Subcutaneous abdominal adipose tissue (tissue), 5 donors: ENCODE data around the gene SAAL1.

Experiments used
- H3K27ac ChIP-seq: one replicate; pipeline ENCODE4 v1.7.0; 2013; ENCODE audit warnings: low read depth, mild to moderate bottlenecking, inconsistent platforms, low read length, moderate library complexity
- H3K27me3 ChIP-seq, 5 donors: one replicate each; pipeline ENCODE4 v1.7.0; 2013; ENCODE audit warnings: low read length in 5 of 5, inconsistent platforms in 1 of 5; ENCODE audit not compliant: control insufficient read depth in 5 of 5, insufficient read depth in 4 of 5
- H3K36me3 ChIP-seq, 5 donors: one replicate each; pipeline ENCODE4 v1.7.0; 2013; ENCODE audit warnings: low read length in 5 of 5; ENCODE audit not compliant: control insufficient read depth in 5 of 5, insufficient read depth in 5 of 5
- H3K4me1 ChIP-seq, 5 donors: one replicate each; pipeline ENCODE4 v1.7.0; 2013; ENCODE audit warnings: low read length in 5 of 5, mild to moderate bottlenecking in 3 of 5, moderate library complexity in 1 of 5; ENCODE audit not compliant: control insufficient read depth in 5 of 5, insufficient read depth in 5 of 5
- H3K4me3 ChIP-seq, 5 donors: one replicate each; pipeline ENCODE4 v1.7.0; 2013; ENCODE audit warnings: low read length in 5 of 5, low read depth in 1 of 5
- H3K9ac ChIP-seq, 5 donors: one replicate each; pipeline ENCODE4 v1.7.0; 2013; ENCODE audit warnings: low read length in 5 of 5, mild to moderate bottlenecking in 4 of 5, moderate library complexity in 3 of 5
- H3K9me3 ChIP-seq, 5 donors: one replicate each; pipeline ENCODE4 v1.7.0; 2013; ENCODE audit warnings: low read length in 5 of 5; ENCODE audit not compliant: control insufficient read depth in 5 of 5
- donor health status: healthy.
- donor health status: healthy.
- donor health status: healthy.
- donor health status: healthy.
- donor health status: healthy.

SAAL1 gene

DNA sequence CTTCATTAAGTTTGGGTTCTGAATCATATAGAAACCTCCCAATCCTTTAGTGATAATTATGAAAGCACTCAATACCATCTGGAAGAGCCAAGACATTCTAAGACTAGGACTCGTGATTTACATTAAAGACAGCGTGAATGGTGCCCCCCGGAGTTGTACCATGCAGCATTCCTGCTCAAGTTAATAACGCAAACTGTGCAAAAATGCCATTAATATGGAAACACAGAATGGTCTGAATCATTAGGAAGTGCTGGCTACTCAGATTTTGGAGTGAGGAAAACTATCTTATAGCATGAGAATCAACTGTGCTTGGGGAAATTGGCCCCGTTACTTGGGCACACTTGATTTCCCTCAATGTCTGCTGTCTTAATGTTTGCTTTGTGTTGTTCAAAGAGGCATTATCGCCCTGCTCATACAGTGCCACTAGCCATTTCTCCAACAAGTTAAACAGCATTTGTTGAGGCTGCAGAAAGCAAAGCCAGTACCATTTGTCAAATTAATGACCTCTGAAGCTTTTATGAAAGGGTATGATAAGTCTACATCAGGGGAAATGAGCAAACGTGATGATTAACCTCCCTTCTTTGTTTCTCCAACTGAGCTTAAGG, 41.3 kb downstream of the SAAL1 start:
- Histone ChIP-seq H3K4me1 (no peaks in the 10 kb centered on the region), H3K27me3 (no peaks in the 10 kb centered on the region), H3K36me3 (no peaks in the 10 kb centered on the region), H3K4me3 (no peak overlapping the region), H3K27ac (no peak overlapping the region), H3K9ac (no peak overlapping the region), H3K9me3 (no peaks in the 10 kb centered on the region)

DNA sequence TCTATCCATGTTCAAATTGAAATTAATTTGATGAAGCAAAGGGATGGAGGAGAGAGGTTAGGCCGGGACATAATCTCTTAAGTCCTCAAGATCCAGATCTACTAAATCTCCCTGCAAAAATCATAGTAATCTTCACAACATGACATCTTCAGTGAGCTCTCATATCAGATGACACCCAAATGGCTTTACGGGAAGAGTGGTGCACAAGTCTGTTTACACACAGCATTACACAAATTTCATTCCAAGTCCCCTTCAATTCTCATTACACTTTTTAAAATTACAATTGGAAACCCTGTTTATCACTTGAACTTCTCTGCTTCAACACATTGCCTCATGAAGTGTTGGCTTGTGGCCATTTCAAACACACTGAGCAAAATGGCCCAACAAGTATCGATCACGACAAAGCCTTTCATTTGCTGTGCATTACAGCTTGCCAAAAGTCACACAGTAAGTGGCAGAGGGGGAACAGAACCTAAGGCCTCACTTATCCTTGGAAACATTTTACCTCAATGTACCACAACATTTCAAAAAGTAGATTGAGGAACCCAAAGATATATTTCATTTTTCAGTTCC, 41.9 kb downstream of the SAAL1 start:
- Histone ChIP-seq H3K27me3 (no peaks in the 10 kb centered on the region), H3K27ac (no peak overlapping the region), H3K36me3 (no peaks in the 10 kb centered on the region), H3K4me1 (no peaks in the 10 kb centered on the region), H3K9me3 (no peaks in the 10 kb centered on the region), H3K9ac (no peak overlapping the region), H3K4me3 (no peak overlapping the region)

DNA sequence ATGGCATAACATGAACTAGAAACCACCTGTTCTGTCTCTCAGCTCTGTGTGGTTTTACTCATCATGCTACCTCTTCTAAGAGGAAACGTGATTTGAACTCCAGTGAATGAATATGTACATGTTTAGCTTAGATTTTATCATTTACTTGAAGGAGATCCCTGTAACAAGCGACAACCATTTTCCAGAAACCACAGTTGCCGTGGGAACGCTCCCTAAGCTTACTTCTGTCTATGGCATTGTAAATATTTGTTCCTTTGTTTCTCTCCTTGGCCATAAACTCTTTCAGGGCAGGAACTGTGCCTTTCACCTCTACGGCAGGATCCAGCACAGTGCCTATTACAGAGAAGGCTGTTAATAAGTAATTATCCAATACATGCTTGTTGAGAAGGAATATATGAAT, 42.8 kb downstream of the SAAL1 start:
- Histone ChIP-seq H3K4me1 (no peaks in the 10 kb centered on the region), H3K27me3 (no peaks in the 10 kb centered on the region), H3K9me3 (no peaks in the 10 kb centered on the region), H3K36me3 (no peaks in the 10 kb centered on the region), H3K4me3 (no peak overlapping the region), H3K27ac (no peak overlapping the region), H3K9ac (no peak overlapping the region)

DNA sequence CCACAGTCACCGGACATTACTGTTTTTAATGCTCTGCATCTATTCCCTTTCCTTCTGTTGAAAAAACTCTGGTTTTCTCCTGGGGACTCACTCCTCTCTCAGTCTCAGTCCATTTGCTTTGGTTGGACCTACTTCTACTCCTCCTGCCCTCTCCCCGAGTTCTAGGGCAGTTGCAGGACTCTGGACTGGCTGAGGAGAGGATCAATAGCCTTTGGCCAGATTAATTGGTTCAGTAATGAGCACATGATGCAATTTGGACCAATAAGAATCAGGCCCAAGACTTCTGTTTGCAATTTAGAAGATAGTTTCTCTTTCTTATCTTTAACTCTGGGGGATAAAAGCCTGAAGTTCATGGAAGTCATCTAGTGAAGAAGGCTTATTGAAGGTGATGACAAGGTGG, 44.5 kb downstream of the SAAL1 start:
- no peak overlapping the region for H3K27ac ChIP-seq
- H3K9me3 ChIP-seq, result no peaks in the 10 kb centered on the region
- H3K9ac ChIP-seq, result no peak overlapping the region
- H3K36me3 ChIP-seq, result no peaks in the 10 kb centered on the region
- H3K4me1 ChIP-seq, result no peaks in the 10 kb centered on the region
- no peaks in the 10 kb centered on the region for H3K27me3 ChIP-seq
- no peak overlapping the region for H3K4me3 ChIP-seq

DNA sequence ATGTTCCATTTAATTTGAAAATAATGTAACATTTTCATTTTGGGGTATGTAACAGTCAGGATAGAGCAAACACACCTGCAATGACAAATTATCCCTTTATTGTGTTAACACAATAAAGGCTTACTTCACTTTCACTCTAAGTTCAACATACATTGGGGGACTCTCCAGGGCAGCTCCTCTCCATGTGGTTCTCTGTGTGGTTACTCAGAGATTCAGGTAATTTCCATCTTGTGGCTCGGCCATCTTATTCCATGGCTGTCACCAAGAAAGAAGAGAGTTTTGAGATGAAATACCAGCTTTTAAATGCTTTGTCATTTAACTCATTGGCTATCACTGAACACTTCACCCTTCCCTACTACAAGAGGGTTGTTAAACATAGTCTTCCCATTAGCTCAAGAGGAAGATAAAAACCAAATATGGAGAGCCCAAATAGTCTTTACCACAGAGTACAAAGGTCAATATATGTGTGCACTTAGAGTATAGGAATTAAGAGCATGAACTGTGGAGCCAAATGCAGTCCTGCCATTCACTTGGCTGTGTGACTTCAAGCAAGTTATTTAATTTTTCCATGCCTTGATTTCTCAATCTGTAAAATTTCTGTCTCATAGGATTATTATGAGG, 49.2 kb downstream of the SAAL1 start:
- H3K4me1 ChIP-seq, result no peaks in the 10 kb centered on the region
- H3K36me3 ChIP-seq, result no peaks in the 10 kb centered on the region
- no peaks in the 10 kb centered on the region for H3K27me3 ChIP-seq
- no peaks in the 10 kb centered on the region for H3K9me3 ChIP-seq
- no peak overlapping the region for H3K9ac ChIP-seq
- H3K4me3 ChIP-seq, result no peak overlapping the region
- no peak overlapping the region for H3K27ac ChIP-seq

DNA sequence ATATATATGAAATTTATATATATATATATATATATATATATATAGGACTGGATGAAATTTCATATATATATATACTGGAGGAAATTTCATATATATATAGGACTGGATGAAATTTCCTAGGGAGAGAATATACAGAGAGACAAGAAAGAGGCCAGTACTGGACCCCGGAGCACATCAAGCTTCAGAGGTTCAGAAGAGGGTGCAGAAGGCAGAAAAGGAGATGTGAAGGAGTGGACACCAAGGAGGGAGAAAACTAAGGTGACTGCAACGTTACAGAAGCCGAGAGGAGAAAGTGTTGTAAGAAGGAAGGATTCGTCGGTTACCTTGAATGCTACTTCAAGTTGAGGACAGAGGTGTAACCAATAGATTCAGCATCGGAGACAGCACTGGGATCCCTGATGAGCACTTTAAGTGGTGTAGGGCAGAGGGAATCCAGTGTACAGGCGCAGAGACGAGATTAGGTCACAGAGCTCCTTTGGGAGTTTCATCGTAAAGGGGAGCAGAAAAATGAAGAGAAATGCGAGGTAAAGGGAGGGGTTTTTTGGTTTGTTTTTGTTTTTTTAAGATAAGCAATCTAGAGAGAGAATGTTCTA, 51.3 kb downstream of the SAAL1 start:
- no peaks in the 10 kb centered on the region for H3K36me3 ChIP-seq
- H3K4me1 ChIP-seq, result no peaks in the 10 kb centered on the region
- no peaks in the 10 kb centered on the region for H3K27me3 ChIP-seq
- no peak overlapping the region for H3K4me3 ChIP-seq
- no peaks in the 10 kb centered on the region for H3K9me3 ChIP-seq
- H3K9ac ChIP-seq, result no peak overlapping the region
- H3K27ac ChIP-seq, result no peak overlapping the region

DNA sequence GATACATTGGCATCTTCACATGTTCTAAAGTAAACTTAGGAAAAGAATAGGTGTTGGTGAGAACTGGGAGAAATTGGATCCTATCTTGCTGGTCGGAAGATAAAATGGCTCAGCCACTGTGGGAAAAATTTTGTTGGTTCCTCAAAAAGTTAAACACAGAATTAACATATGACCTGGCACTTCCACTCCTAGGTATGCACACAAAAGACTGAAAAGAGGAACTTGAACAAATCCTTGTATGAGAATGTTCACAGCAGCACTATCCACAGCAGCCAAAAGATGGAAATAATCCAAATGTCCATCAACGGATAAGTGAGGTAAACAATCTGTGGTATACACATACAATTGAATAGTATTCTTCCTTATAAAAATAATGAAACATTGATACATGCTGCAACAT, 55.0 kb downstream of the SAAL1 start:
- Histone ChIP-seq H3K9me3 (peaks cover 0 to 3% (median 0%) of the 10 kb centered on the region in 5 donors), H3K9ac (no peak overlapping the region), H3K36me3 (no peaks in the 10 kb centered on the region), H3K27ac (no peak overlapping the region), H3K4me3 (no peak overlapping the region), H3K4me1 (peaks cover 0 to 7% (median 6%) of the 10 kb centered on the region in 5 donors), H3K27me3 (peaks cover 0 to 13% (median 8%) of the 10 kb centered on the region in 5 donors)

DNA sequence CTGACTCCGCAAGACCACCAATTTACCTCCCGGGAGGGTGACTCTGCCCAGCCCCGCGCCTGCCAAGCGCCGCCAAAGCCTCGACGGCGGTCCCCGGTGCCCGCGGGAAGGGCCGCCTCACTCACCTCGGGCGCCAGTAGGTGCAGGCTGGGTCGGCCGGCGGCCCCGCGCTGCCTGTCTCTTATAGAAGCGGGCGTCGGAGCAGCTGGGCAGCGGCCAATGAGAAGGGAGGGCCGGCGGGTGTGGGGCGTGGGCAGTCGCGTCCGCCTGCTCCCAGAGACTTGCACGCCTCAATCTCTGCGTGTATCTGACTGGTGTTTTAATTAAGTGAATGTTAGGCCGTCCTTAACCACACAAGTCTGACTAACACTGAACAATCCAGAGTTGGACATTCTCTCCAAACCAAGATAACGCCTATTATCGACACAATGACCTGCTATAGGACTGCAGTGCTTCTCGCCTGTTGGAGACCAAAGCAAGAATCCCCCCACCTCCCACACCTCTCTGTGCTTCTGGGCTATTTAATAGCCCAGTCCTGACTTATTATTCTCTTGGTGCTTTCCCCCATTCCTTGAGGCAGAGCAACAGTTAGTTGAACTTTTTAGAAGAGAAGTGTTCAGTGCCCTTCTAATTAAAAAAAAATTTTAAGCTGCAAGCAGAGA, 59.6 kb downstream of the SAAL1 start, which contains the start of gene TPH1:
TPH1 (minus strand) TSS at position 154 of the 662 bp plus-strand sequence. CDS start 5,507 bp downstream, outside the sequence.
- no peak within 1 kb of the TSS for H3K27ac ChIP-seq
- H3K4me3 ChIP-seq, result peak within 1 kb of the TSS in 1 of 5 donors; percentile 32
- peaks cover 0 to 22% (median 11%) of the 10 kb centered on the region in 5 donors for H3K27me3 ChIP-seq

DNA sequence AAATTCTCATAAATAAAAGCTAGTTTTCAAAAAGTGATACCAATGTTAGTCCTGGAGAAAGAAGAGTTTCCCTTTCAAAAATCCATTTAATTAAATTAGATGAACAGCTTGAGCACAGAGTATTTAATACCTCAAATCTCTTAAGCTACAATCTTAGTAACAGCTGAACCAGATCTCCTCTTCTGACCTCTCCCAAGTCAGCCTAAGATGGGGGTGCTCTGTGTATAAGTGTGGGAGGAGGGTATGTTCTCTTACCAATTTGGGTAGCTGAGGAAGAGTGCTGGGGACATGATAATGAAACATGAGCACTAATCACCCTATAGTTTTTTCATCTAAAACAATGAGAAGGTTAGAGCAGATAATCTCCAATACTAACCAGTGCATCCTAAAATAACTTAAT, 69.4 kb downstream of the SAAL1 start:
- Histone ChIP-seq H3K4me3 (no peak overlapping the region), H3K27me3 (no peaks in the 10 kb centered on the region), H3K27ac (no peak overlapping the region), H3K4me1 (no peaks in the 10 kb centered on the region), H3K36me3 (no peaks in the 10 kb centered on the region), H3K9me3 (no peaks in the 10 kb centered on the region), H3K9ac (no peak overlapping the region)

More for the DNA sequence above, 59.6 kb downstream of the SAAL1 start, which contains the start of gene TPH1:
- Histone ChIP-seq H3K9me3 (peaks cover 0 to 3% (median 0%) of the 10 kb centered on the region in 5 donors), H3K9ac (no peak within 1 kb of the TSS), H3K36me3 (no peaks in the 10 kb centered on the region), H3K4me1 (peaks cover 0 to 7% (median 6%) of the 10 kb centered on the region in 5 donors)
